Stimulated activated CD8-positive, alpha-beta memory T cell treated with anti-CD3 and anti-CD28 coated beads, Interleukin-4, amount 100 ng/mL, for 24 hours (primary cell): ENCODE results near the gene TMEM44.
"Not testable (repeated sequence)": the region's sequence is repeated elsewhere in the genome, so short reads cannot be mapped to it uniquely, and the experiment has no call there.

ENCODE experiments used
- DNase-seq: peaks from one replicate; pipeline ENCODE4 v3.0.0-alpha.2; 2020; ENCODE audit warnings: low read depth

Gene TMEM44

GRCh38 chr3:194640829-194641228 is 7.6 kb upstream of the TMEM44 start:
- DNase-seq = peak; percentile 20

GRCh38 chr3:194638991-194639605 is 5.9 kb upstream of the TMEM44 start:
- no peak for DNase-seq

GRCh38 chr3:194637541-194638400 is 4.6 kb upstream of the TMEM44 start:
- DNase-seq = no peak

GRCh38 chr3:194637066-194637465 is 3.8 kb upstream of the TMEM44 start:
- no peak for DNase-seq

- peak; percentile 4 for DNase-seq
Measured at GRCh38 chr3:194632809-194633348, 340 bp downstream of the TMEM44 start.

GRCh38 chr3:194632226-194632808 is 902 bp downstream of the TMEM44 start:
- DNase-seq = no peak

GRCh38 chr3:194631696-194632095 is 1.5 kb downstream of the TMEM44 start:
- no peak for DNase-seq

- not testable (repeated sequence) for DNase-seq
Measured at GRCh38 chr3:194630681-194631080, 2.5 kb downstream of the TMEM44 start.

GRCh38 chr3:194624956-194625355 is 8.3 kb downstream of the TMEM44 start:
- no peak for DNase-seq

- no peak for DNase-seq
Measured at GRCh38 chr3:194623449-194624290, 9.5 kb downstream of the TMEM44 start.

- DNase-seq = no peak
Measured at GRCh38 chr3:194622621-194623340, 10.4 kb downstream of the TMEM44 start.

- no peak for DNase-seq
Measured at GRCh38 chr3:194621947-194622346, 11.3 kb downstream of the TMEM44 start.

- no peak for DNase-seq
Measured at GRCh38 chr3:194620196-194620595, 13.0 kb downstream of the TMEM44 start.

GRCh38 chr3:194619741-194620140 is 13.5 kb downstream of the TMEM44 start:
- DNase-seq = no peak

- DNase-seq = no peak
Measured at GRCh38 chr3:194618858-194619608, 14.2 kb downstream of the TMEM44 start.

GRCh38 chr3:194617827-194618226 is 15.4 kb downstream of the TMEM44 start:
- DNase-seq = no peak

- DNase-seq = no peak
Measured at GRCh38 chr3:194617143-194617671, 16.0 kb downstream of the TMEM44 start.

- no peak for DNase-seq
Measured at GRCh38 chr3:194615226-194615625, 18.0 kb downstream of the TMEM44 start.

- no peak for DNase-seq
Measured at GRCh38 chr3:194612221-194612620, 21.0 kb downstream of the TMEM44 start.

- no peak for DNase-seq
Measured at GRCh38 chr3:194610689-194611088, 22.5 kb downstream of the TMEM44 start.
